RWPE2 (cell line): ENCODE measurements around the gene LIMS2.

Experiments used
- ATAC-seq: fragments of 200-7000 bp; cut with Tn5 transposase; 3 replicates; pipeline ENCODE4 v1.9.1; 2021; ENCODE audit warnings: low read depth
- DNase-seq: peaks from one replicate; pipeline ENCODE4 v3.0.0-alpha.2; 2020; ENCODE audit warnings: low spot score
- H3K27ac ChIP-seq: fragments of 450-650 bp; 2 replicates; pipeline ENCODE4 v1.5.1; 2017; ENCODE audit warnings: mild to moderate bottlenecking; ENCODE audit not compliant: poor library complexity, severe bottlenecking
- H3K27me3 ChIP-seq: fragments of 250-450 bp; sonication (Bioruptor Pico); 2 replicates; pipeline ENCODE4 v1.5.1; 2021; ENCODE audit warnings: mild to moderate bottlenecking, moderate library complexity; ENCODE audit not compliant: insufficient read depth, poor library complexity, severe bottlenecking
- H3K36me3 ChIP-seq: fragments of 250-450 bp; sonication (Bioruptor Pico); 2 replicates; pipeline ENCODE4 v1.5.1; 2020; ENCODE audit warnings: low read depth, mild to moderate bottlenecking, moderate library complexity
- H3K4me1 ChIP-seq: fragments of 250-450 bp; sonication (Bioruptor Pico); 2 replicates; pipeline ENCODE4 v1.5.1; 2021; ENCODE audit warnings: mild to moderate bottlenecking, moderate library complexity; ENCODE audit not compliant: insufficient read depth, poor library complexity, severe bottlenecking
- H3K4me3 ChIP-seq: fragments of 250-450 bp; sonication (Bioruptor Pico); 2 replicates; pipeline ENCODE4 v1.5.1; 2021; ENCODE audit warnings: mild to moderate bottlenecking, moderate library complexity; ENCODE audit not compliant: severe bottlenecking
- H3K9me3 ChIP-seq: fragments of 250-450 bp; sonication (Bioruptor Pico); 2 replicates; pipeline ENCODE4 v1.5.1; 2021; ENCODE audit warnings: mild to moderate bottlenecking, moderate library complexity; ENCODE audit not compliant: severe bottlenecking
- CTCF ChIP-seq: fragments of 450-650 bp; IDR thresholded peaks from one replicate; pipeline ENCODE4 v1.5.1; 2017; ENCODE audit warnings: mild to moderate bottlenecking, moderate library complexity; ENCODE audit not compliant: poor library complexity, severe bottlenecking

Gene LIMS2

GRCh38 chr2:127635380-127636237 lies 39.7 kb downstream of the LIMS2 start:
- no peak overlapping the region for H3K4me3 ChIP-seq
- no peak for DNase-seq
- no peaks in the 10 kb centered on the region for H3K27me3 ChIP-seq
- no peak for ATAC-seq
- no peaks in the 10 kb centered on the region for H3K9me3 ChIP-seq
- H3K27ac ChIP-seq, result no peak overlapping the region
- TF ChIP-seq CTCF, result no peak
- peaks cover 12% of the 10 kb centered on the region for H3K4me1 ChIP-seq
- no peaks in the 10 kb centered on the region for H3K36me3 ChIP-seq

GRCh38 chr2:127634626-127635379 lies 40.5 kb downstream of the LIMS2 start:
- H3K4me1 ChIP-seq, result peaks cover 12% of the 10 kb centered on the region
- TF ChIP-seq CTCF, result no peak
- no peaks in the 10 kb centered on the region for H3K9me3 ChIP-seq
- ATAC-seq (no peak), DNase-seq (no peak)
- no peaks in the 10 kb centered on the region for H3K27me3 ChIP-seq
- no peaks in the 10 kb centered on the region for H3K36me3 ChIP-seq
- H3K4me3 ChIP-seq, result no peak overlapping the region
- H3K27ac ChIP-seq, result no peak overlapping the region

GRCh38 chr2:127634066-127634617 lies 41.2 kb downstream of the LIMS2 start:
- Histone ChIP-seq H3K4me1 (peaks cover 12% of the 10 kb centered on the region), H3K4me3 (no peak overlapping the region), H3K36me3 (no peaks in the 10 kb centered on the region), H3K9me3 (no peaks in the 10 kb centered on the region), H3K27ac (no peak overlapping the region), H3K27me3 (no peaks in the 10 kb centered on the region)
- TF ChIP-seq CTCF, result no peak
- no peak for DNase-seq
- ATAC-seq, result no peak

GRCh38 chr2:127633556-127634065 lies 41.7 kb downstream of the LIMS2 start:
- ATAC-seq (no peak), DNase-seq (no peak)
- no peak for TF ChIP-seq CTCF
- H3K9me3 ChIP-seq, result no peaks in the 10 kb centered on the region
- no peak overlapping the region for H3K4me3 ChIP-seq
- H3K27me3 ChIP-seq, result no peaks in the 10 kb centered on the region
- peaks cover 12% of the 10 kb centered on the region for H3K4me1 ChIP-seq
- H3K27ac ChIP-seq, result no peak overlapping the region
- H3K36me3 ChIP-seq, result no peaks in the 10 kb centered on the region
